Activated CD8-positive, alpha-beta T cell treated with anti-CD3 and anti-CD28 coated beads for 36 hours (primary cell): Measurements from ENCODE around the gene NOL4L. TPM values are rescaled to one million over a fixed set of nuclear protein-coding genes. Genes with fewer than 3 reads are reported as not detected.
A peak's percentile ranks its signal among the peaks of the same experiment; 100 is the strongest.

ENCODE experiments used
- ATAC-seq: fragments of 200-7000 bp; cut with Tn5 transposase; one replicate; pipeline ENCODE4 v1.10.0; 2021; ENCODE audit warnings: mild to moderate bottlenecking, moderate library complexity
- CTCF ChIA-PET: fragments of 350-600 bp; sonication (Branson Sonifier 250); formaldehyde crosslinking; loops from one replicate; lab custom pipeline; 2021; ENCODE audit warnings: antibody characterized with exemption; lab: Charles Lee
- POLR2A ChIA-PET: fragments of 350-600 bp; sonication (Branson Sonifier 250); formaldehyde crosslinking; loops from one replicate; lab custom pipeline; 2021; ENCODE audit warnings: antibody characterized with exemption; lab: Charles Lee
- DNase-seq: peaks from one replicate; pipeline ENCODE4 v3.0.0-alpha.2; 2020
- H3K27ac Mint-ChIP-seq: one replicate; pipeline ENCODE4 v1.8.0; 2021; ENCODE audit warnings: mild to moderate bottlenecking, mixed read lengths
- H3K27me3 Mint-ChIP-seq: one replicate; pipeline ENCODE4 v1.8.0; 2021; ENCODE audit warnings: mixed read lengths
- H3K36me3 Mint-ChIP-seq: one replicate; pipeline ENCODE4 v1.8.0; 2021; ENCODE audit warnings: low read depth, mixed read lengths
- H3K4me1 Mint-ChIP-seq: one replicate; pipeline ENCODE4 v1.8.0; 2021; ENCODE audit warnings: low read depth, mixed read lengths
- H3K4me3 Mint-ChIP-seq: one replicate; pipeline ENCODE4 v1.8.0; 2021; ENCODE audit warnings: mild to moderate bottlenecking, moderate library complexity, mixed read lengths
- H3K9me3 Mint-ChIP-seq: one replicate; pipeline ENCODE4 v1.8.0; 2021; ENCODE audit warnings: mixed read lengths
- intact Hi-C: fragments of 100-400 bp; cut with micrococcal nuclease; formaldehyde crosslinking; loops from one replicate; pipeline ENCODE4 v1.10.0; 2022
- total RNA-seq, 2 experiments: library from RNA; stranded (reverse); gene quantifications; one replicate each; pipeline ENCODE4 v1.2.3, GENCODE V29; 2021
- TF ChIP-seq, protein P1 (sequence below): fragments of 200-600 bp; IDR thresholded peaks from one replicate; pipeline ENCODE4 v1.8.0; 2022; ENCODE audit warnings: antibody characterized with exemption, mild to moderate bottlenecking

NOL4L gene
- total RNA-seq, 2 experiments from 2014 or later = 23.3 to 23.9 TPM

DNA sequence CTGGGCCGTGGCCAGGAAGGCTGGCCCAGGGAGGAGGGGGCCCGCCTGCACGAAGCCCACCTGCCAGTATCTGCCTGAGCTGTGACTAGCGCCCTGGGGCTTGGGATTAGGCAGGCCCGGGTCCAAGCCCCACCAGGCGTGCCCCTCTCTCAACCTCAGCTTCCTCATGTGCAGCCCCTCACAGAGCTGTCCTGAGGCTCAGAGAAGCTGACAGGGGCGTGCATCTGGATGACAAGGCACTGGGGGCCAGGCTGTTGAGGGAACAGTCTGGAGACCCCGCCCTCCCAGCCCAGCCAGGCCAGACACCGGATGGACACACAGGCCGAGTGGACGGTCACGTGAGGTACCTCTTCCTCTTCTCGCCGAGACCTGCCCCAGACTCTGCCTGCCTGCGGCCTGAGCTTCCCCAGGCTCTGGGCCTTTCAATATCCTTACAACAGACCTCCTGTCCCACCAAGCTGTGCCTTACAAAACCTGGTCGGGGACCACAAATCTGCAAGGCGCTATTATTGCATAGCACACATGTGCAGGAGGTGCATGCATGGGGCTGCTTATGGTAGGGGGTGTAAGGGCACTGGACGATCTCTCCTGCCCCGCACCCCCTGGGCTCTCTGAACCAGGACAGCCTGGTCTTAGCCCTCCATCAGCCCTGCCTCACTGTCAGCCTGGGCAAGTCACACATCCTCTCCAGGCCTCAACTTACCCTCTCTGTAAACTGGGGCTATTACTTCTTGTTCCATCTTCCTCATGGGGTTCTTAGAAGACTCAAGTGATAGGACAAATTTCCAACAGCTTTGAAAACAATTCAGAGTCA lies 20.0 kb downstream of the NOL4L start:
- H3K27ac Mint-ChIP-seq = peak overlapping the region; percentile 19
- POLR2A ChIA-PET = interaction anchor here (0.9 to 1.2 kb wide), 3 partner anchors 10 to 26 kb away, joined by 3 to 5 read pairs (median 3); no protein-coding TSS in a partner anchor

DNA sequence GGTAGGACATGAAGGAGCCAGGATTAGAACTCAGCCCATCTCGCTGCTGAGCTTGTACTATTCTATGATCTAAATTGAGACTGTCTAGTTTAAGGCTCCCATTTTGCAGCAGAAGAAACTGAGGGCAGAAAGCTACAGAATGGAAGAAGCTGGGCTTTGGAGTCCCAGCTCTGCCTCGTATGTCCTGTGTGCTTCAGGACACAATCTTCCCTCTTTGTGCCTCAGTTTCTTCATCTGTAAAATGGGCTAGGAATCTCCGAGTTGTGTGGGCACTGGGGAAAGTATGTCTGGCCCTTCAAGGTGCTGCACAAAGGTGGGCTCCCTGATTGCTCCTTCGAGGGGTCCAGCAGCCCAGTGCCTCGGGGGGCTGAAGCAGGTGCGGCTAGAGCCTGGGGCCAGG lies 20.7 kb downstream of the NOL4L start:
- Mint-ChIP-seq H3K27me3 (no peaks in the 10 kb centered on the region), H3K4me3 (no peak overlapping the region), H3K36me3 (no peaks in the 10 kb centered on the region), H3K27ac (no peak overlapping the region), H3K9me3 (no peaks in the 10 kb centered on the region), H3K4me1 (peaks cover 40% of the 10 kb centered on the region)
- POLR2A ChIA-PET = interaction anchor here (0.6 to 1.2 kb wide), 2 partner anchors 9 kb away, joined by 3 to 5 read pairs; no protein-coding TSS in a partner anchor
- intact Hi-C loops = no loop called here
- TF ChIP-seq, protein P1, sequence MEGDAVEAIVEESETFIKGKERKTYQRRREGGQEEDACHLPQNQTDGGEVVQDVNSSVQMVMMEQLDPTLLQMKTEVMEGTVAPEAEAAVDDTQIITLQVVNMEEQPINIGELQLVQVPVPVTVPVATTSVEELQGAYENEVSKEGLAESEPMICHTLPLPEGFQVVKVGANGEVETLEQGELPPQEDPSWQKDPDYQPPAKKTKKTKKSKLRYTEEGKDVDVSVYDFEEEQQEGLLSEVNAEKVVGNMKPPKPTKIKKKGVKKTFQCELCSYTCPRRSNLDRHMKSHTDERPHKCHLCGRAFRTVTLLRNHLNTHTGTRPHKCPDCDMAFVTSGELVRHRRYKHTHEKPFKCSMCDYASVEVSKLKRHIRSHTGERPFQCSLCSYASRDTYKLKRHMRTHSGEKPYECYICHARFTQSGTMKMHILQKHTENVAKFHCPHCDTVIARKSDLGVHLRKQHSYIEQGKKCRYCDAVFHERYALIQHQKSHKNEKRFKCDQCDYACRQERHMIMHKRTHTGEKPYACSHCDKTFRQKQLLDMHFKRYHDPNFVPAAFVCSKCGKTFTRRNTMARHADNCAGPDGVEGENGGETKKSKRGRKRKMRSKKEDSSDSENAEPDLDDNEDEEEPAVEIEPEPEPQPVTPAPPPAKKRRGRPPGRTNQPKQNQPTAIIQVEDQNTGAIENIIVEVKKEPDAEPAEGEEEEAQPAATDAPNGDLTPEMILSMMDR = no peak
- ATAC-seq (no peak), DNase-seq (no peak)
- CTCF ChIA-PET = interaction anchor here (1.6 kb wide), 1 partner anchor 9 kb away, joined by 6 read pairs; no protein-coding TSS in a partner anchor

More for the DNA sequence above, 20.0 kb downstream of the NOL4L start:
- ATAC-seq (no peak), DNase-seq (no peak)
- H3K4me1 Mint-ChIP-seq = peaks cover 45% of the 10 kb centered on the region
- H3K27me3 Mint-ChIP-seq = no peaks in the 10 kb centered on the region
- H3K4me3 Mint-ChIP-seq = no peak overlapping the region
- CTCF ChIA-PET = interaction anchor here (1.1 to 1.9 kb wide), 3 partner anchors 9 to 43 kb away, joined by 3 to 7 read pairs (median 6); no protein-coding TSS in a partner anchor
- intact Hi-C loops = no loop called here
- TF ChIP-seq, protein P1 = no peak
- H3K36me3 Mint-ChIP-seq = no peaks in the 10 kb centered on the region
- H3K9me3 Mint-ChIP-seq = no peaks in the 10 kb centered on the region

DNA sequence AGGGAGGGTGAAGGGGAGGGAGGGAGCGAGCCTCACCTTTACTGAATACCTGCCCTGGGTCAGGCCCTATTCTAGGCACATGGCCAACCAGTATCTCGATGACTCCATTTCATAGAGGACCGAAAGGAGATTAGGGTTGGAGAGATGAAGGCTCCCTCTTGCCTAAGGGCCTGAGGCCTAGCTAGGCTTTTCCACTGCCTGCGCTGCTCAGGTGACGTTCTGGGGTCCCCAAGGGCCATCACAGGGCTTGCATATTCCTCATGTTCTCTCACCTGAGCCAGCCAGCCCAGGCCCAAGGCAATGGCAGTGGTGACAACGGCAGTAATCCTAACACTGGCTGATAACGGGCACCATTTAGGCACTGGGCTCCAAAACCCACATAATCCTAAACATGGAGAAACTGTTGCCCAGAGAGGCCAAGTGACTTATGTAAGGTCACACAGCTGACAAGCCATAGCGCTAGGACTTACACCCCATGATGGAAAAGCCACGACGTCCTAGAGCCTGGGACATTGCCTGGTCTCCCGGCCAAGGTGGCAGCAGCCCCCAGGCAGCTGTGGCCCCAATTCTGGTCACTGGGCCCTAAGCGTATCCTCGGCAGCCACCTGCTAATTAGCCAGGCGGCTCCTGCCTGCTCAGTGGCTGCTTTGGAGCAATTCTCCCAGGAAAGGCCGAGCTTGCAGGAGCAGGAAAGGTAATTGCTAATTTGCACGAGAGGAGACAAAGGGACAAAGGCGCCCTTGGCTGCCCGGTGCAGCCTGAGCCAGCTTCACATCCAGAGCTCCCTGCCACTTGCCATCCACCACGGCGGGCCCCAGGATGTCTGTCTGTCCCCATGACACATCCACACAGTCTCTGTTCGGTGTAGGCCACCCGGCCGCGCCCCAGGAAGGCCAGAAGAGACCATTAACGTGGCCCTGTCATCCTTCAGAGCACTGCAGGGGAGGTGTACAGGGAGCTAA lies 21.5 kb downstream of the NOL4L start:
- CTCF ChIA-PET = interaction anchor here (1.6 kb wide), 1 partner anchor 10 kb away, joined by 6 read pairs; no protein-coding TSS in a partner anchor
- H3K27ac Mint-ChIP-seq = peak overlapping the region; percentile 14
- POLR2A ChIA-PET = interaction anchor here (0.6 to 1.2 kb wide), 2 partner anchors 9 to 10 kb away, joined by 3 to 5 read pairs; no protein-coding TSS in a partner anchor
- peaks cover 35% of the 10 kb centered on the region for H3K4me1 Mint-ChIP-seq
- no peaks in the 10 kb centered on the region for H3K36me3 Mint-ChIP-seq
- TF ChIP-seq, protein P1 = no peak
- no peaks in the 10 kb centered on the region for H3K9me3 Mint-ChIP-seq
- no peak overlapping the region for H3K4me3 Mint-ChIP-seq
- ATAC-seq (no peak), DNase-seq (no peak)
- H3K27me3 Mint-ChIP-seq = no peaks in the 10 kb centered on the region
- intact Hi-C loops = no loop called here

DNA sequence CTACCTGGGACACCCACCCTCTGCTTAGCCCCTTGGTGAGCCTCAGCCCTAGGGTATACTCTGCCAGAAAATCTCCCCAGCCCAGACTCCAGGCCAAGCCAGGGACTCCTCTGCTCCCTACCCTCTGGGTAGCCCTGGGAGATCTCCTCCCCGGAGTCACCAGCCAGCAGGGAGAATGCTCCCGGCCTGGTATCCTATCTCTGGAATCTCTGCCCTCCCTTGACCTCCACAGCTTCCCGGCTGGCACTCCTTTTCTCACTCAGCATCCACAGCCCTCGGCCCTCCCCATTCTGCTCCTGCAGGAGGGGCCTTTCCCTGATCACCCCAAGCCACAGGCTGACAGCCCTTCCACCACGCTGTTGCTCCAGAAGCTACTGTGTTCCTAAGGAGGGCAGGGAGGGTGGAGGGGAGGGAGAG lies 22.6 kb downstream of the NOL4L start:
- Mint-ChIP-seq H3K27ac (peak overlapping the region; percentile 47), H3K4me1 (peaks cover 37% of the 10 kb centered on the region), H3K36me3 (no peaks in the 10 kb centered on the region), H3K9me3 (no peaks in the 10 kb centered on the region), H3K27me3 (no peaks in the 10 kb centered on the region), H3K4me3 (no peak overlapping the region)
- DNase-seq = no peak
- no peak for ATAC-seq
- ChIA-PET CTCF (no interaction called here), POLR2A (interaction anchor here (8.8 kb wide), 1 partner anchor 25 kb away, joined by 57 read pairs; no protein-coding TSS in a partner anchor)
- TF ChIP-seq, protein P1 = no peak
- intact Hi-C loops = no loop called here
